RWPE2 (cell line): ENCODE measurements around the gene SRC.

ENCODE experiments used
- ATAC-seq: fragments of 200-7000 bp; cut with Tn5 transposase; 3 replicates; pipeline ENCODE4 v1.9.1; 2021; ENCODE audit warnings: low read depth
- DNase-seq: peaks from one replicate; pipeline ENCODE4 v3.0.0-alpha.2; 2020; ENCODE audit warnings: low spot score
- H3K27ac ChIP-seq: fragments of 450-650 bp; 2 replicates; pipeline ENCODE4 v1.5.1; 2017; ENCODE audit warnings: mild to moderate bottlenecking; ENCODE audit not compliant: poor library complexity, severe bottlenecking
- H3K27me3 ChIP-seq: fragments of 250-450 bp; sonication (Bioruptor Pico); 2 replicates; pipeline ENCODE4 v1.5.1; 2021; ENCODE audit warnings: mild to moderate bottlenecking, moderate library complexity; ENCODE audit not compliant: insufficient read depth, poor library complexity, severe bottlenecking
- H3K36me3 ChIP-seq: fragments of 250-450 bp; sonication (Bioruptor Pico); 2 replicates; pipeline ENCODE4 v1.5.1; 2020; ENCODE audit warnings: low read depth, mild to moderate bottlenecking, moderate library complexity
- H3K4me1 ChIP-seq: fragments of 250-450 bp; sonication (Bioruptor Pico); 2 replicates; pipeline ENCODE4 v1.5.1; 2021; ENCODE audit warnings: mild to moderate bottlenecking, moderate library complexity; ENCODE audit not compliant: insufficient read depth, poor library complexity, severe bottlenecking
- H3K4me3 ChIP-seq: fragments of 250-450 bp; sonication (Bioruptor Pico); 2 replicates; pipeline ENCODE4 v1.5.1; 2021; ENCODE audit warnings: mild to moderate bottlenecking, moderate library complexity; ENCODE audit not compliant: severe bottlenecking
- H3K9me3 ChIP-seq: fragments of 250-450 bp; sonication (Bioruptor Pico); 2 replicates; pipeline ENCODE4 v1.5.1; 2021; ENCODE audit warnings: mild to moderate bottlenecking, moderate library complexity; ENCODE audit not compliant: severe bottlenecking
- TF ChIP-seq, protein P1 (sequence below): fragments of 450-650 bp; IDR thresholded peaks from one replicate; pipeline ENCODE4 v1.5.1; 2017; ENCODE audit warnings: mild to moderate bottlenecking, moderate library complexity; ENCODE audit not compliant: poor library complexity, severe bottlenecking

The SRC gene

DNA sequence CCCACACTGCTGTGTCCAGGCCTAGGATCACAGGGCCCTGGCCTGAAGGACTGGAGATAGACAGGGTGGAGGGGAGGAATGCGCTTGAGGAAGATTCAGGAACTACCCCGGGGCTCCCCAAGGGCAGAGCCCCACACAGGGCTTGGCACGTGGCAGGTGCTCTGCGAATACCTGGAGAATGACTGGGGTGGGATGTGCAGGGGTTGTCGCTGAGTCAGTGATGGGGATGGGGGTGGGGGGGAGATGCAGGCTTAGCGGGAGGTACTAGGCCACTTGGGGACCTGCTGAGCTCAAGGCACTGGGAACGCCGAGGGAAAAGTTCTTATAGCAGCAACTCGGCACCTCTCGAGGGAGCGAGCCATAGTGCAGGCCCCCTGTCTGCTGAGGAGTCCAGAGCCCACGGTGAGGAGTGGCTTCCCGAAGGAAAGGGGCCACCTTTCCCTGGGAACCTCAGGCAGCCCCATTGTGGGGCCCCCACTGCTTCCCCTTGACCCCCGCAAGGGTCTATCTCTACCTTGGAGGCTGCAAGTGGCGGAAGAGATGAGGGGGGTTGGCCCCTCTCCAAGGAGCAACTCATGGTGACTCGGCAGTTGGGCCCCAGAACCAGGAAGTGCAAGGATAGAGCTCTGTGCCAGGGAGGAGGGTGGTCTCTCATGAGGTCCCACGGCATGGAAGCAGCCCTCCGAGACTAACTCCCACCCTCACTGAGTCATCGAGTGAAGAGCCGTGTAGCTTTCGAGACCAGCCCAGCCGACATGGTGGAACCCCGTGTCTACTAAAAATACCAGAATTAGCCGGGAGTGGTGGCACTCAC is 33.1 kb downstream of the SRC start:
- DNase-seq (peak; percentile 83), ATAC-seq (peak; percentile 45)
- Histone ChIP-seq H3K36me3 (peaks cover 80% of the 10 kb centered on the region), H3K4me3 (no peak overlapping the region), H3K4me1 (peaks cover 33% of the 10 kb centered on the region), H3K9me3 (no peaks in the 10 kb centered on the region), H3K27me3 (no peaks in the 10 kb centered on the region), H3K27ac (peak overlapping the region; percentile 73)
- TF ChIP-seq, protein P1, sequence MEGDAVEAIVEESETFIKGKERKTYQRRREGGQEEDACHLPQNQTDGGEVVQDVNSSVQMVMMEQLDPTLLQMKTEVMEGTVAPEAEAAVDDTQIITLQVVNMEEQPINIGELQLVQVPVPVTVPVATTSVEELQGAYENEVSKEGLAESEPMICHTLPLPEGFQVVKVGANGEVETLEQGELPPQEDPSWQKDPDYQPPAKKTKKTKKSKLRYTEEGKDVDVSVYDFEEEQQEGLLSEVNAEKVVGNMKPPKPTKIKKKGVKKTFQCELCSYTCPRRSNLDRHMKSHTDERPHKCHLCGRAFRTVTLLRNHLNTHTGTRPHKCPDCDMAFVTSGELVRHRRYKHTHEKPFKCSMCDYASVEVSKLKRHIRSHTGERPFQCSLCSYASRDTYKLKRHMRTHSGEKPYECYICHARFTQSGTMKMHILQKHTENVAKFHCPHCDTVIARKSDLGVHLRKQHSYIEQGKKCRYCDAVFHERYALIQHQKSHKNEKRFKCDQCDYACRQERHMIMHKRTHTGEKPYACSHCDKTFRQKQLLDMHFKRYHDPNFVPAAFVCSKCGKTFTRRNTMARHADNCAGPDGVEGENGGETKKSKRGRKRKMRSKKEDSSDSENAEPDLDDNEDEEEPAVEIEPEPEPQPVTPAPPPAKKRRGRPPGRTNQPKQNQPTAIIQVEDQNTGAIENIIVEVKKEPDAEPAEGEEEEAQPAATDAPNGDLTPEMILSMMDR: no peak

DNA sequence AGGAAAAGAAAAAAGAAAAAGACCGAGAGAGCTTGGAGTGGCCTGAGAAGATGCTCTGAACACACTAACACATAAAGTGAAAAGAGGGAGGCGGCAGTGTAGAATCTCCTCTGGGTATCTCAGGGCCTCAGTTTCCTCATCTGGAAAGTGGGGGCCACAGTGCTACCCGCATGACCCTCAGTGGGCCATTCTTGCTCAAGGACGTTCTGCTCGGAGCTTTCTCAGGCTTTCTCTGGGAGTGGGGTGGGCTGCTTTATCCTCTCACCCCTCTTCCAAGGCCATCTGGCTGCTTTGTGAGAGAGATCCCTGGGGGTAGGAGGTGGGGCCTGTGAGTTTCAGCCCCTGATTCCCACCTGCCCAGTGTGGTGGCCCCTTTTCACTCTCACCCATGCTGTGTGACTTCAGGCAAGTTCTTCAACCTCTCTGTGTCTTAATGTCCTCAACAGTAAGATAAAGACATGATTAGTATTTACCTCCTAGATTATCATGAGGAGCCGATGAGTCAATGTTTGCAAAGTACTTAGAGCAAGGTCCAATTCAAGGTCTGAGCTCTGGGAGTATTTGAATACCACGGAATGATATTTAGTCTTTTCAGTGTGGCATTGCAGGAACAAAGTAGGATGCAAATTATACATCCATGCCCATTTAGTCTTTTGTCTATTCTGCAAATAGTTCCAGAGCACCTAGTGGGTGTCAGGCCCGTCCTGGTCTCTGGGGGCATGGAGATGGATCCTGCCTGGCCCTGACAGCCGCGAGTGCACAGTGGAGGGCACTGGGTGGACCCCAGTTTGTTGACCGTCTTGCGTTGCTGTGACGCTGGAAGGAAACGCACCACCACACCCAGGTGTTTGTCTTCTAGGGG is 34.3 kb downstream of the SRC start:
- peak overlapping the region; percentile 73 for H3K27ac ChIP-seq
- DNase-seq (peak; percentile 78), ATAC-seq (peak; percentile 60)
- peaks cover 74% of the 10 kb centered on the region for H3K36me3 ChIP-seq
- TF ChIP-seq, protein P1: peak; percentile 9
- H3K4me1 ChIP-seq: peaks cover 33% of the 10 kb centered on the region
- H3K4me3 ChIP-seq: no peak overlapping the region
- no peaks in the 10 kb centered on the region for H3K27me3 ChIP-seq
- H3K9me3 ChIP-seq: no peaks in the 10 kb centered on the region

DNA sequence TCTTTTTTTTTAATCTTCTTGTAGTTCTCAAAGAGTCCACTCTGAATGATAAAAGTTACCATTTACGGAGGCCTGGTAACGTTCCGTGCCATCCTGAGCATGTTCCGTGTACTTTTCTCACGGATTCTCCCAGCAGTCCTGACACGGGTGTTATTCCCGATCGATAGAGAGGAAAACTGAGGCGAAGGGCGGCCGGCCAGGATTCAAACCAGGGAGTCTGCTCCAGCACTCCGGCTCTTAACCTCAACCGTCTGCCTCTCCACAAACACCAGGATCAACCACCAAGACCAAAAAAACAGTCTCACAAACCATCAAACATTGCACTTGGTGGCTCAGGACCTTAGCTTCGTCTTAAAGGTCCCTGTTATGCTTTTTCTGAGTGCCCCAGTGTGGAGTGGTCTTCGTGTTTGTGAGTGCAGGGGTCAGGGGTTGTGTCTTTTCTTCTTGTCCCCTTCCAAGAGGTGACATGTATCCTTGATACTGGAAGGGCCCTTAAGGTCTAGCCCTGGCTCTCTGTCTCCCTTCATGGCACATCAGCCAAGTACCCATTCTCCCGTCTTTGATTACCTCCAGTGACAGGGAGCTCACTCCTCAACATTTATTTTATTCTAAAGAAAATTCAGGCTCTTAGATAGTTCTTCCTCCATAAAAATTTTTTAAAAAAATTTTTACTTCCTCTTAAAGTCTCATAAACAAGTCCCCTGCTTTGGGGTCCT is 35.1 kb downstream of the SRC start:
- peak; percentile 75 for DNase-seq
- TF ChIP-seq, protein P1: no peak
- Histone ChIP-seq H3K9me3 (no peaks in the 10 kb centered on the region), H3K4me1 (peaks cover 33% of the 10 kb centered on the region), H3K4me3 (no peak overlapping the region), H3K27ac (peak overlapping the region; percentile 73), H3K36me3 (peaks cover 74% of the 10 kb centered on the region), H3K27me3 (no peaks in the 10 kb centered on the region)
- ATAC-seq: no peak

DNA sequence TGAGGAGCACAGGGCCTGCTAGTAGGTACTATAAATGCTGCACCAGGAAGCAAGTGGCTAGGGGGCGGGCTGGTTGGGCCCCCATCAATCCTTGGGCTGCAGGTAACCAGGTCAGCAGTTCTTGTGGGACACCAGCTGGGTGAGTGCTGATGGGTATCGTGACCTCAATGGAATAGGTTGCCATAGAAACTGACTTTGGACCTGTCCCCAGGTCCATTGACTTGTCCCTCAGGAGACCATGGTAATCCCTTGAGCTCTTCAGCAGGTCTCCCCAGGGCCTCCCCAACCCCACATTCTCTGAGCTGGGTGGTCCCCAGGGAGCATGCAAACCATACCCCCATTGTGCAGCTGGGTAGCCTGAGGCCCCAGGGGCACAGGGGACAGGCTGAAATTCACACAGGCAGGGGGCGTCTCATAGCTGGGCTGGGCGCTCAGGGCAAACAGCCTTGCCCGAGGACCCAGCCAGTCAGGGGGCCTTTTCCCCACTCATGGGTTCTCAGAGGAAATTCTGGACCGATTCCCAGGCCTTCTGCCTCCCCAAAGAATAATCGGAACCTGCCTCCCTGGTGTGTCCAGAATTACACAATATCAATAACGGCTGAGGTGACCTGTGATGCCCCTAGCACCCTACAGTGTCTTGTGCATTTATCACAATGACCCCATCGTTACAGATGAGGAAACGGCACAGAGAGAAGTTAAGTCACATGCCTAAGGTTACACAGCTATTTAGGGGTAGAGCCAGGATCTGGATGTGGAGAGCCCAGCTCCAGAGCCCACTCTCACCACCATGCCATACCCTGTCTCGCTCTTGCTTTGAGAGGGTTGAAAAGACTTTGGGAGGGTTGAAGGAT is 35.9 kb downstream of the SRC start:
- Histone ChIP-seq H3K36me3 (peaks cover 73% of the 10 kb centered on the region), H3K4me3 (no peak overlapping the region), H3K27ac (peak overlapping the region; percentile 73), H3K27me3 (no peaks in the 10 kb centered on the region), H3K9me3 (no peaks in the 10 kb centered on the region), H3K4me1 (peaks cover 33% of the 10 kb centered on the region)
- DNase-seq: peak; percentile 80
- no peak for ATAC-seq
- TF ChIP-seq, protein P1: no peak
